ENCODE data around the gene PRKAB2.
"Not testable (repeated sequence)": the region's sequence is repeated elsewhere in the genome, so short reads cannot be mapped to it uniquely, and the experiment has no call there.

Gene PRKAB2

DNA sequence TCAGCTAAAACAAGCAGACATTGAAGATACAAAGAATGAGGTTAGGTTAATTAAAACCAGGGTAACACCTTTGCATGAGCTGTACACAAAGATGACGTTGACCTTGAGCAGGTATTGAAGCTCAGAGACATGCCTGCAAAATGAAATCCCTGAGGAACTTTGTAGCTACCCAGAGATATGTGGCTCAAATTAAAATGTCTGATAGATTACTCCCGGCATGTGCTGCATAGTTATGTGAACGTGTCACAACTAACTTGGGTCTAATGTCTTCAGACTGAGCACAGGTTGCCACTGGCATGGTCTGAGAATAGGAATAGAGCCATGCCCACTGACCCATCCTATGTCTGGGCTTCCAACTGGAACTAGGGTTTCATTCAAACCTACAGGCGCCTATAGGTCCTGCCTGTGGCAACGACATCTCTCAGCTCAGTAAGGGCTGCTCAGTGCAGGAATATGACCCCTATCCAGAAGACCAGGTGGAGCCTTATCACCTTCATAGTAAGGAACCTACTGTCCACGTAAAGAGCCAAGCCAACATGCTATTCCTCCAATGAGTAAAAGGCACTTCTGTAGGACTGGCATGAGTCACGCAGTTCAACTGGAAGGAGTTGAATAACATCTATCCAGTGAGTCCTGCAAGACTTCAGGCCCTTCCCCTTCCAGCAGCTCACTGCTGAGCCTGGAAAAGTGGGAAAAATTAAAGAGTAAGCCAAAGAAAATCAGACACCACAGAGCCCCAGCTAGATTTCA is 60.7 kb downstream of the PRKAB2 start:
- FAIRE-seq (no peak), DNase-seq (ENCODE audit: extremely low spot score, insufficient read length, low read depth) (no peak)

DNA sequence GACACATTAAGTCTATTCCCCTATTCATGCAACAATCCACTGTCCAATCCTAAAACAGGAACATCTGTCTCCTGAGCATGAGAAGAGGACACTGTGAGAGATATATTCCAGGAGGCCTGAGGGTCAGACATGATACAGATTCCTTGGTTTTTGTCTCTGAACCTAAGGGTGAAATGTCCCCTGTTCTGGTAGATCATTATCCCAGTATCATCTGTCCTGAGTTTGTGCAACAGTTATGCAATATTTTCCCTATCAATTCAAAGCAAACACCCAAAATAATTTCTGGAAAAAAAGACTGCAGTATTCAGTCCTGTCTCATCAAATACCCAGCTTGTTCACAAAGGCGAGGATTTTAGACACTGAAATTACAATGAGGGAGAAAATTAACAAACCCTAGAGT is 61.4 kb downstream of the PRKAB2 start:
- FAIRE-seq, result no peak
- DNase-seq (ENCODE audit: extremely low spot score, insufficient read length, low read depth), result no peak

DNA sequence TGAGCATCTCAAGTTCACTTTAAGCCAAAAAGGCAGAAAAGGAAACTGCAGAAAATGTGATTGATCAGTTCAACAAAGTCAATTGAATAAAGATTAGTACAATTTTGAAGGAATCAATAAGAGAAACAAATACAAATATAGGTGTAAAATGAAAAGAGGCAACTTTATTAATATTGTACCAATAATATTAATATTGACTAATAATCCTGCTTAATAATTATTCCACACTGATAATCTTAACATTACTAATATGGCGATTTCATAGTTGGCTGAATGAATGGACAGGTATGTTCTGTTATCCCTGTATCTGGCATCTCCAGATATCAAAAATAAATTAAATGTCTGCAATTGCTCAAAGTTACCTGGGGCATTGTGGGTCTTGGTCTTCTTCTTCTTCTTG is 61.8 kb downstream of the PRKAB2 start:
- no peak for FAIRE-seq
- no peak for DNase-seq (ENCODE audit: extremely low spot score, insufficient read length, low read depth)

DNA sequence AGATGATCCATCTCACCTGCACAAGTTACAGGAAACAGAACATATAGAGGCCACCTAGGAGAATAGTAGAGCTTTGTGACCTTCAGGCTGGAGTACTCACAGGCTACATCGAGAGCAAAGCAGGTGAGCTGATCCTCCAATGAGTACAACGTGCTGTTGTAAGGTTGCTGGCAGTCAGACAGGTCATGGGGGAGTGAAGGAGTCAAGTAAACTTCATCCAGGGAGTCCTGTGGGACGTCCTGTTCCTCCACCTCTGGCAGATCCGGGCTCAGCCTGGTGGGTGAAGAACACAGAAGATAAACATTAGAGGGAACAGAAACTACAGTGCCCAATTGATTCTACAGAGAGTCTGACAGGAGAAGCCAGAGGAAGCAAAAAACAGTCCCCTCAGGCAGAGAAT is 62.5 kb downstream of the PRKAB2 start:
- DNase-seq (ENCODE audit: extremely low spot score, insufficient read length, low read depth) (no peak), FAIRE-seq (no peak)

- FAIRE-seq (no peak), DNase-seq (ENCODE audit: extremely low spot score, insufficient read length, low read depth) (no peak)
Observed at GRCh38 chr1:147109041-147109440, 63.2 kb downstream of the PRKAB2 start.

DNA sequence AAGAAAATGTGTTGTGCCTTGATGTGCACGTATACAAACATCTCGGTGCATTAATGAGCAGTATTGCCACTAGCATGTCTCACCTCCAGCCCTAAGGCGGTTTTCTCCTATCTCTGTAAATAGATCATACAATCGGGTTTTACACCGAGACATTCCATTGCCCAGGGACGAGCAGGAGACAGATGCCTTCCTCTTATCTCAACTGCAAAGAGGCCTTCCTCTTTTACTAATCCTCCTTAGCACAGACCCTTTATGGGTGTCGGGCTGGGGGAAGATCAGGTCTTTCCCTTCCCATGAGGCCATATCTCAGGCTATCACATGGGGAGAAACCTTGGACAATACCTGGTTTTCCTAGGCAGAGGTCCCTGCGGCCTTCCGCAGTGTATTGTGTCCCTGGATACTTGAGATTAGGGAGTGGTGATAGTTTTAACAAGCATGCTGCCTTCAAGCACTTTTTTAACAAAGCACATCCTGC is 65.8 kb downstream of the PRKAB2 start:
- DNase-seq (ENCODE audit: extremely low spot score, insufficient read length, low read depth); FAIRE-seq: not testable (repeated sequence)

DNA sequence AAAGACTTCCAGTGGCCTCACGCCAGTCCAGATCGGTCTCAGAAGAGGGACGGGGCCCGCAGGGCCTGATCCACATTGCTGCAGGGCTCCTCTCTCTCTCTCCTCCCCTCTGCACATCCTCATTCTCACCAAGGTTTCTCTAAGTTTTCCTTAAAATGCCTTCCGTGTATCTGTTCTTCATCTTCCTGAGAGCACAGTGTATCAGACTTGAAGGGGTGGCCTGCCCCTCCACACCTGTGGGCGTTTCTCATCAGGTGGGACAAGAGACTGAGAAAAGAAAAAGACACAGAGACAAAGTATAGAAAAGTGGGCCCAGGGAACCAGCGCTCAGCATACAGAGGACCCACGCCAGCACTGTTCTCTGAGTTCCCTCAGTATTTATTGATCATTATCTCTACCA is 66.4 kb downstream of the PRKAB2 start:
- DNase-seq (ENCODE audit: extremely low spot score, insufficient read length, low read depth) (no peak), FAIRE-seq (no peak)

Data from GM18507 (cell line).